Left cardiac atrium (tissue), 4 donors: ENCODE measurements around the gene RNF220. TPM values are rescaled to one million over a fixed set of nuclear protein-coding genes. Genes with fewer than 3 reads are reported as not detected.
"Not testable (repeated sequence)": the region's sequence is repeated elsewhere in the genome, so short reads cannot be mapped to it uniquely, and the experiment has no call there.

ENCODE experiments used
- ATAC-seq, 2 donors: fragments of 200-7000 bp; cut with Tn5 transposase; one replicate each; pipeline ENCODE4 v1.9.1; 2020; ENCODE audit warnings: mild to moderate bottlenecking in 2 of 2, moderate library complexity in 2 of 2
- DNase-seq: peaks from one replicate; pipeline ENCODE4 v3.0.0-alpha.2; 2020
- intact Hi-C, 2 donors: fragments of 100-400 bp; cut with DNase I; formaldehyde crosslinking; loops; one replicate each; pipeline versions ENCODE4 v1.14.1 to v1.15.1; 2022 to 2023
- total RNA-seq, 2 donors: library from RNA; stranded (reverse); fragmentation: NEBNext Ultra II Directional; extraction: Animal tissue kit (Norgen Biotek cat#: 25700); gene quantifications; one replicate each; pipeline ENCODE4 v1.2.1, GENCODE V29; 2021
- donor health status: DM: no; HTN: yes; CAD: no.
- donor health status: DM: no; HTN: yes; CAD: no; lungs with severe emphysema.
- donor health status: DM: yes; HTN: yes; CAD: no.
- donor health status: Dilated cardiomyopathy.

RNF220 gene
- total RNA-seq, 2 donors from 2014 or later, result 67.4 to 68.9 TPM

DNA sequence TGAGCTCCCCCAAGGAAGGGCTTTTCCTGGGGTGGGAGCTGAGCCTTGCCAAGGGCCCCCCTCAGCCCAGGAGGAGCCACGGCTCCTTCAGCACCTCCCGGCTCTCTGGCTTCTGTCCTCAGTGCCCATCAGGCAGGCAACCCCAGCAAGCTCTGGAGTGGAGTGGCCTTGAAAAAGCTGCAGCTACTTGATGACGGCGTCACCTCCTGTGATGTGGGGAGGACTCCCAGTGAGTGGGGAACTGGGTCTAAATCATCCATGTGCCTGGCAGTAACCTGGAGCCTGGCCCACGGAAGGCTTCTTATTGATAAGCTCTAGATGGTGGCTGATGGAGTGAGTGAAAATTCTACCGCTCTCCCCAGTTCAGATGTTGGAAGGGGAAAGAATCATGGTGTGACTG lies 154.9 kb downstream of the RNF220 start:
- DNase-seq, result no peak
- no peak for ATAC-seq
- intact Hi-C loops, result no loop called here

DNA sequence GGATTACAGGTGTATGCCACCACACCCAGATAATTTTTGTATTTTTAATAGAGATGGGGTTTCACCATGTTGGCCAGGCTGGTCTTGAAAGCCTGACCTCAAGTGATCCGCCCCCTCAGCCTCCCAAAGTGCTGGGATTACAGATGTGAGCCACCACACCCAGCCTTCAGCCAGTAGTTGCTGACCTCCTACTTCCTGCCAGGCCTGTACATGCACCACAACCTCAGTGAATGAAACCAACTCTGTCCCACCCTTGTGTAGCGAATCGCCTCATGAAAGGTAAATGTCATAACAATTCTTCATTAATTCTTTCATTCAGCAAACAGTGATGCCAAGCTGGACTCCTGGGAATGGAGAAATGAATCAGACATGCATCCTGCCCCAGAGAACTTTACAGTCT lies 155.6 kb downstream of the RNF220 start:
- ATAC-seq, intact Hi-C loops, DNase-seq: not testable (repeated sequence)

DNA sequence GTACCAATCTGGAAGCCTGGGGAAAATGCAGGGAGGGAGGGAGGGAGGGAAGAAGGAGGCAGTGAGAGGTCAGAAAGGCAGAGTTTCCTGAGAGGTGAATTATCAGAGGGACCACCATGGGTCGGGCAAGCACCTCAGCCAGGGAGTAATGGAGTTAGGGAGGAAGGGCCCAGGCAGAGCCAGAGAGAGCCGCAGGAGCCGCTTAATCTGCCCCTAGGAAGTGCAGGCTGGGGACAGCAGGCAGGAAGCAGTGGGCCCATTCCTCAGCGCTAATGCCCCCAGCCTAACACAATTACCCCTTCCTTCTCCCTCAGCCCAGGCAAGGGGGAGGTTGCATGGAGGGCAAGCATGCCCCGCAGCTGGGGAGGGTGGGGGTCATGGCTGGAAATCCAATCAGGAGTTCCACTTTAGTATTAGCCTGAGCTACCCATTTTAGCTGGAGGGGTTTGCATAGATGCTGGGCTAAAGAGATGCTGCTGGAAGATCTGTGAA lies 160.2 kb downstream of the RNF220 start:
- no peak for DNase-seq
- no peak for ATAC-seq
- intact Hi-C loops, result no loop called here

DNA sequence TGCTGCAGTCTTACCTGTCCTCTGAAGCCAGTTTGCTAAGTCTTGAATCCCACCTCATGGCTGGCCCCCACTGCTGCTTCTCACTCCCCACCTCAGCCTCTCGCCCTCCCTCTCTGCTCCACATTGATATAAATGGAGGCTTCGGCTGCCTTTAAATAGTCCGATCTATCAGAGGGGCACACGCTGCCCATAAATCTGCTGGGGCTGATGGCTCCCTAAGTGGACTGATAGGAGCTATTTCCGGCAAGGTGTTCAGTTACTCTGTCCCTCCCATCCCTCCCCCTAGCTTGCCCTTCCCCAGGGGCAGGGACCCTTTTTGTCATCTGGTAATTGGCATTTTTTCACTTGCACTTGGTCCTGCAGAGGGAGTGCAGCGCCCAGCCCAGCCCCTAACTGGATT lies 160.8 kb downstream of the RNF220 start:
- ATAC-seq (no peak), DNase-seq (no peak)
- intact Hi-C loops, result no loop called here

DNA sequence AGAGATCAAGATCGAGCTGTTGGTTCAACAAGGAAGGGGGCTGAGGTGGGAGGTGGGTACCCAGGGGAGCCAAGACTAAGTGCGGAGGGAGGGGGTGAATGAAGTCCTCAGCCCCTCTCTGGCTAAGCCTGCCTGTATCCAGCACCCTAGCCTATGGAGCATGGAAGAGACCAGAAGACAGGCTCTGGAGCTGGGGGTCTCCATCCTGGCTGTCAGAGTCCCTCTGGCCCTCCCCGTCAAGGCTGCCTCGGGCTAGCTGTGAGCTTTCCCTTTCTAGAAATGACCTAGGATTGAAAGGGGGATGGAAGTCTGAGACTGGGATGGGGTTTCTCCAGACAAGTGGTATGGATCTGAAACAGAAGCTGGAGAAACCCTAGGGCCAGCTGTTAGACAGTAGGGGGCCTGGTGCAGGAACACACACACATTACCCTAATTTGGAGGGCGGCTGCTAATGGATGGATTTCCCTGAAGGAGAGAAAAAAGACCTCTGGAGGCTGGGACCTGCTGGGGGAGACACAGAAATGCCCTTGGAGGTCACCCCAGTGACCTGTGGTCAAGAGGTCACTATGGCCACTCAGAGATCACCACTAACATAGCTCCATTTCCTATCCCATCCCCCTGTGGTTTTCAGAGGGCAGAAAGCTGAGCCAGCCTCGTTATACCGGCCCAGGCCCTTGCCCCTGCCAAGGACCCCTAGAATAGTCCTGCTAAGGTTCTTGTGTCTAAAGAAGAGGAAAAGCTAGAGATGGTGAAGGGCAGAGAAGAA lies 161.4 kb downstream of the RNF220 start:
- DNase-seq, result no peak
- no peak for ATAC-seq

DNA sequence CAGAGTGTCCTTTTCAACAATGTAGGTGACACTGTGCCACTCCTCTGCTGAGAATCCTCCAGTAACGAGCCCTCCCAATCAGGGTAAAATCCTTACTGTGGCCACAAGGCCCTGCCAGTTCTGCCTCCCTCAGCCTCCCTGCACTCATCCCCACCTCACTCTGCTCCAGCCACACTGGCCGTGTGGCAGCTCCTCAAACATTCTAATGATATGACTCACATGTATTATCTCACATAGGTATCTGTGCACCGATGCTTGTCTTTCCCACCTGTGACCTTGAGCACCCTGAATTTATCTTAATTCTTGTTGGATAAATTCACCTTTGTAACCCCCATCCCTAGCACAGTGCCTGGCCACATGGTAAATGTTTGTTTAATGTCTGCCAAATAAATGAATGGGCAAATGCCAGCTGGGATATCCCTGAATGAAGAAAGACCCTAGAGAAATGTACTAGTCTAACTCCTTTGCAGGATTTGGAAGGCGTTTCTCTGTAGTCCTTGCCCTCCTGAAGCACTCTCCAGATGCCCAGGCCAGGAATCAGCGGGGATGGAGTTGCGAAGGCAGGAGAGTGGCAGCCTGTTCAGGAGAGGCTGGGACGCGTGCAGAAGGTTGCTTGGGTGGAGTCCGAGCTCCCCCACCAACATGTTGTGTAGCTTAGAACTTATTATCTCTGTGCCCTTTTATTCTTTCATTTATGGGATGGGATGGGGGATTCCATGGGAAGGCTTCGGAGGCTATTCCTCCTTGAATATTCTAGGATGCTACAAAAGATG lies 163.3 kb downstream of the RNF220 start:
- DNase-seq (no peak), ATAC-seq (no peak)
- intact Hi-C loops, result no loop called here

More for the DNA sequence above, 161.4 kb downstream of the RNF220 start:
- intact Hi-C loops, result no loop called here

DNA sequence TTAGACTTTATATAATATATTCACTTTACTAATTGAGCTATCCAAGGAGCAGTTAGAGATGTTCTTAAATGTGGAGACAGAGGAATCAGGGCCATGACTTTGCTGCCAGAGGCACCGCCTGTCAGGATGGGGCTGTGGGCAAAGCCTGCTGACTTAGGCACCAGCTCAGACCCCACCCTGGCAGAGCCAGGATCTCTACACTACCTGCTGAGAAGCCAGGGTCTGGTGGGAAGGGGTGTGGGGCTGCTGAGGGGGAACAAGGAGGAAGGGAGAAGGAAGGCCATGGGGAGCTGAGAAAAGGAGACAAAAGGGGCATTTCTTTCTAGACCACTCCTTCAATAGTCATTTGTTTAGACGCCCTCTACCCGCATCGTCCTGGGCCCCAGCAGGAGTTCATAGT lies 164.4 kb downstream of the RNF220 start:
- intact Hi-C loops, result no loop called here
- ATAC-seq (no peak), DNase-seq (no peak)

DNA sequence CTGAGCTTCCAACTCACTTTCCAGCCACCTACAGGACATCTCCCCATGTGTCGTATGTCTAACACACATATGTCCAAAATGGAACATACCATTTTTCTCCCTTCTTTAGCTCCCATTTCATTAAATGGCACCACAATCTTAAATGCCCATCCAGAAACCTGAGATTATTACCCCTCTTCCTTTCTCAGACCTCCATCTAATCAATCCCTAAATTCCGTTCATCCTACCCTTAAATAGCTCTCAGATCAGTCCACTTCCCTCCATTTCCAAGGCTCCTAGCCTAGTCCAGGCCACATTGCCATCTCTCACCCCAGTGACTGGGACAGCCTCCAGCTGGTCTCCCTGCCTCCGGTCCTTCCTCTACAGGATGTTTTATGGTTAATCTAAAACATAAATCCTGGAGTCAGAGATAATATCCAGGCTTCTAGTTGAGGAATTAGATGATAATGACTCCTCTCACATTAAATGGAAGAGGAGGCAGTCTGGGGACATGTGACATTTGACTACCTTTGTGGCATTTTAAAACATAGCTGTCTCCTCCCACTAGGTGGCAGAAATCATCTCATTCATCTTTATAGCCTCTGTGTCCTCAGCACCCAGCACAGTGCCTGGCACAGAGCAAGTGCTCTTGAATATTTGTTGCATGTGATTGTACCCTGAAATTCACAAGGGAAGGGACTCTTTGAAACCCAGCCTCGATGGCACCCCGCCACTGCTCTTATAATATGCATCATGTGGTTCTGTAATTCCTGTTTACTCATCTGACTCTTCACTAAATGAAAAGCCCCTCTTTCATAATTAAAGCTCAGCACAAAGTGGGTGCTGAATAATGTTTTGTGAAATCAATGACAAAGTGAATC lies 166.9 kb downstream of the RNF220 start:
- intact Hi-C loops, result no loop called here
- no peak for ATAC-seq
- DNase-seq, result no peak

DNA sequence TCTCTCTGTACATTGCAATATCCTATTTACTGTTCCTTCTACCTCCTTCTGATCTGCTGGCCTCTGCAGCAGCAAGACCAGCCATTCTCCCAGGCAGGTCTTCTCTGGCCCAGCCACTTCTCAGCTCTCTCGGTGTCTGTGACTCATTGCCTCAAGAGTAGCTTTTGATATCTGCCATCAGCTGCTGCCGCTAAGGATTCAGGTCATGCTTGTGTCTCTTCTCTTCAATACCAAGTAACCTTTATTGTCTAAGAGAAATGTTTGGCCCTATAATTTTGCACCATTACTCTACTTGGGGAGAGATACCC lies 167.5 kb downstream of the RNF220 start:
- ATAC-seq (no peak), DNase-seq (no peak)
- intact Hi-C loops, result no loop called here

DNA sequence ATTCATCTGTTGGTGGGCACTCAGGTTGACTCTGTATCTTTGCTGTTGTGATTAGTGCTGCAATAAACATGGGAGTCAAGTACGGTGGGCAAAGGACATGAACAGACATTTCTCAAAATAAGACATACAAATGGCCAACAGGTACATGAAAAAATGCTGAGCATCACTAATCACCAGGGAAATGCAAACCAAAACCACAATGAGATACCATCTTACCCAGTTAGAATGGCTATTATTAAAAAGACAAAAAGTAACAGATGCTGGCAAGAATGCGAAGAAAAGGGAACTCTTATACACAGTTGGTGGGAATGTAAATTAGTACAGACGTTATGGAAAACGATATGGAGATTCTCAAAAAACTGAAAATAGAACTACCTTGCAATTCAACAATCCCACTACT lies 170.3 kb downstream of the RNF220 start:
- ATAC-seq (no peak), DNase-seq (no peak)
- intact Hi-C loops, result no loop called here

DNA sequence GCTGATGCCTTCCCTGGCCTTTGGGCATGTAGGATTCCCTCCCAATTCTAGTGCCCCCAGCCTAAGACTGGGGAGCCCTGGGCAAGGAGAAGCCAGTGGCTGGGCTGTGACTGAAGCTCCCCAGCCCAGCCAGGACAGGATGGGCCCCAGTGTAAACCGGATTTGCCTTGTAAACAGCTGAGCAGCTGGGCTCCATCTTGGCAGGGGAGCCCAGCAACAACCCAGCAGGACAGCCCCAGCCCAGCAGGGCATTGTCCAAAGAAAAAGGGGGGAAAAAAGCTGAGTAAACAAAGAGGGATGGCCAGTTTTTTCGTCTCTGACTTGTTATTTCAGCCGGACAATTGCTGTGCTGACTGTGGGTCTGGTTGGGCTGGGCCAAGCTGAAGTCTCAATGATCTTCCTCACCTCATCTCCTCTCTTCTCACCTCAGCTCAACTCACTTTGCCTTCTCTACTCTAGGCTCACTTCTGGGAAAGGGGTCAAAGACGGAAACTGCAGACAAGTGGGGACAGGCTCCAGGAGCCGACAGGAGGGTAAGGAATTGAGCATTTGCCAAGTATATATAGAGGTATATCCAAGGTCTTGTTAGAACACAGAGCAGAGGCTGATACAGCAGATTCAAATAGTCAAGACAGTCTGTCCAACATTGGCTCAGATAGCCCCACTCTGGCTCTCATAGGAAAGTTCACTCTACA lies 171.5 kb downstream of the RNF220 start:
- intact Hi-C loops, result no loop called here
- DNase-seq (no peak), ATAC-seq (no peak)

DNA sequence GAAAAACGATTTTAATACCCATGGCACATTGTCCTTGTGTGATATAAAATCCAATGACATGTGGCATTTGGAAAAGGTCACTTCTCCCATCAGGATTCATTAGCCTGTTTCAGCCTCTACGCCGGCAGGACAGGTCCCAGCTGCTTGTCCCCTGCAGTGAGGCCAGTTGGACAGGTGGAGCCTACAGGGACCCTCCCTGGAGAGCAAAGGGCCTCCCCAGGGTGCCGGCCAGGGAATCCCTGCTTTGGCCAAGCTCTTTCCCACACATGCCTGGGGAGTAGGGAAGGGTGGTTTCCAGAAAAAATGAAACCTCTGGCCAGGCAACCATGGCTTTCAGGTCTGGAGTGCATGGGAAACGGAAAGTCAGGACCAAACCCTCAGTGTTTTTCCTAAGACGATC lies 176.2 kb downstream of the RNF220 start:
- DNase-seq (no peak), ATAC-seq (no peak)
- intact Hi-C loops, result no loop called here

DNA sequence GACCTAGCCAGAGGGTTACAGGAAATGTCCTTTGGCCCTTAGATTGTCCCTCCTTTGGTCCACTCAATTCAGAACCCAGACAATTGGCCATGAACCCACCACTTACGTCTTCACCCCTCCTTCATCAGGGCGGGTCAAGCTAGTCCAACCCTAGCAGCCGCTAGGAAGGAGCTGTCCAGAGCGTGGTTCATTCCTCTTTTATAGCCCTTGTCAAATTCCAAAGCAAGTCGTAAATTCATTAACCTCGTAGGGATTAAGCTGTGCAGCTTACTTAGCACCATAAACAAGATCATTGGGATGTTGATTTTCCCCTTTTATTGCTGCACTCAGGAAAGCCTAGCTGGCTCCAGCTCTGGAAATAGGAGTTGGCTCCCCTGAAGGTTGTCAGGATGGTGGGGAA lies 179.1 kb downstream of the RNF220 start:
- intact Hi-C loops, result no loop called here
- no peak for DNase-seq
- no peak for ATAC-seq

DNA sequence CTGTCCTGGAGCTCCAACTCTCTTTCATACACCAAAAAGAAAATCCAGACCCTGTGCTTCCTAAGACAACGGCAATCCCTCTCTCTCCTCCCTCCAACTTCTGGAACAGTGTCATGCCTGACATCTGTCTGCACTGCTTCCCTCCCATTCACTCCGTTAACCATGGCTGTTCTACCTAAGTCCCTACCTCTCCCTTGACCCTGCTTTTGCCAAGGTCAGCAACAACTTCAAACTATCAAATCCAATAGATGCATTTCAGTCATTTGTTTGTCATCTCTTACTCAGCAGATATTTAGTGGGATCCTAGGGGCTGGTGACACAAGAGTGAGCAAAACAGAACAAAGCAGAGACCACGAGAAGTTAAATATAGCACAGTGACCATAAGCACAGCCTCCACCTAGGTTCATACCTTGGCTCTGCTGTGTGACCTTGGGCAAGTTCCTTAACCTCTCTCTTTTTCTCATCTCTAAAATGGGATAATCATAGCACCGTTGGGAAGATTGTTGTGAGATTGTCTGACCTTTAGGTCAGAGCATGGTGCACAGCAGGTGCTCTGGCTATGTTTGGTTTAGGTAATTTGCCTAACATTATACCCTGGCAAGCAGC lies 180.4 kb downstream of the RNF220 start:
- DNase-seq (no peak), ATAC-seq (no peak)
- intact Hi-C loops, result no loop called here

DNA sequence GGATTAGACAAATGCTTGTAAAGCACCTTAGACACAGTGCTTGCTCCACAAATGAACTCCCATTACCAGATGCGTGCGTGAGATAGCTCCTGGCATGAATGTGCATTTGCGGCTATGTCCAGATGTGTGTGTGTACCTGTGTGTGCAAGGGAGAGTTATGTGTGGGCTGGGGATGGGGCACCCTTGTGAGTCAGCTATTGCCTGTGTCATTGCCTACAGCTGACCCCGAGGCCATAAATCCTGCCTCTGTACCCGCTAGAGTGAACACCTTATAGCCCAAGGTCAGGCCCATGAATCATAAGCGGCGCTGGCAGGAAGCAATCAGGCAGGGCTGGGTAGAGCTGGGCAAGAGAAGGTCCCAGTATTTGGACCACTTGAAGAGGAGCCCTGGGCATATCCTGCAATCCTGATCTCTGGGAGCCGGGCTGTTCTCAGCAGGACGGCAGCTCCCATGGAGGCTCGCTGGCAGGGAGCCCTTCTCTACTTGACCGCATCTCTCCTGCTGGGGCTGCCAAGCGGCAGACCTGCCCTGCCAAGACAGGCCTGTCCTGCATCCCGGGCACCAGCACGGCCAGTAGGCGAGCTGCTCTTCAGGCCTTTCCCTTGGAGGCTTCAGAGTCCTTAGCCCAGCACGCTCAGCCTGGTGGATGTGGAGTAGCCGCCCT lies 182.9 kb downstream of the RNF220 start:
- intact Hi-C loops, result no loop called here
- no peak for DNase-seq
- no peak for ATAC-seq

DNA sequence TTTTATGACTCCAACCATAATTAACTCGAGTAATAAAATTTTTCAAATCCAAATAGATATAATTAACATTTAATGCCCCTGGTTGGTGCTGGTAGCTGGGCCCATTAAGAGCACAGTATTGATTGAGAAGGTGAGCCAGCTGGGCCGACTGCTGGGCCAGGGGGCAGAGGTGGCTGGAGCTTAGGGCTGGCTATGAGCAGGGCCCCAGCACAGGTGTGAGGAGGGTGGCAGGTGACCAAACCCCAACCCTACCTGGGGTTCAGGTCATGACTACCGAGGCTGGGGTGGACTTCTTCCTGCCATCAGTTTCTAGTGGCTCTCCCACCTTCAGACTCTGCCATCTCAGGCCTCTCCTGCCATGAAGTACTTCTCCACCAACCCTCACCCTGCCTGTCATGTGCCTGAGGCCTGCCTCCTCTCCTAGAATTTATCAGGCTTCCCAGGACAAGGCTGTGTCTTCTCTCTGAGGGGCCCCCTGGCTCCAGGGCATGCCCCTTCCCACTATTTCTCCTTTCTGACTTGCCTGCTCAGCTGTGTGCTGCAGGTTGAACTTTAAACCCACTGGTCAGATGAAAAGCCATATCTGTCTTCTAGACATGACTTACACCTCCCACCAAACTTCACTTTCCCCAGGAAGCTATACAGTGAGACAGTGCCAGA lies 183.6 kb downstream of the RNF220 start:
- no peak for DNase-seq
- no peak for ATAC-seq
- intact Hi-C loops, result no loop called here

DNA sequence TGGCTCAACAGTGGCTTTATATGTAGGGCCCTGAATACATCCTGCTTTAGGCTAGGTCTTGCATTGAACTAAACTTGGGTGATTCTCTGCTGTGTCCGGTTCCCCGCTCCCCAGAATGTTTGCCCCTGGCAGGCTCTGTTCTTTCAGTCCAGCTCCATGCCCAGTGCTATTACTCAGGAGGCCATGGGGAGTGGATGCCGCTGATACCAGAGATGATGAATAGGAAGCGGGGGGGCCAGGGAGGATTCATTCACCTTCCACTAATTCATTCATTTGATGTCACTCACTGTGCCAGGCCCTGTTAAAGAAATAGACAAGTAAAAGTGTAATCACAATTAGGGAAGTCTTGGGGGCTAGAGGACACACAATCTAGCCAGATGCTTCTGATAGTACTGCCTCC lies 185.4 kb downstream of the RNF220 start:
- DNase-seq (no peak), ATAC-seq (no peak)
- intact Hi-C loops, result loop anchor here (5.0 to 10.0 kb wide), 3 partner anchors 373 to 586 kb away; partner anchors contain the start of gene DMAP1 (in 1 of the 2)

DNA sequence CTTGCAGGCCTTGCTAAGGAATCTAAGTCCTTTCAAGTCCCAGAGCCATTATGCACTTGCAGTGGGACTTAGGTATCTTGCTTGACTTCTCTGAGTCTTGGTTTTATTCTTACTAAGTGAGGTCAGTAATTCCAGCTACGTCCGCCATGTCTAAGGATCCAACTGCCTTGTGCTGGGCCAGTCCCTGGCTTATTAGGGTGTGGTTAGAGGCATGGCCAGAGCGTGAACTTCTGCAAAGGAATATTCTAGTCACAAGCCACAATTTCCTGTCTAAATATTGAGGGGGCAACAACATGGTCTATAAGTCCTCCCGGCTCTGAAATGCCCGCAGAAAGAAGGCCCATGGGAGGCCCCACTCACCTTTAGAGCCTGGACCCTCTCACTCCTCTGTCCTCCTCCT lies 186.3 kb downstream of the RNF220 start:
- ATAC-seq (no peak), DNase-seq (no peak)
- intact Hi-C loops, result loop anchor here (5.0 to 10.0 kb wide), 3 partner anchors 374 to 587 kb away; partner anchors contain the start of gene DMAP1 (in 1 of the 2)
